ENCODE data around the gene MED28. TPM values are rescaled to one million over a fixed set of nuclear protein-coding genes. Genes with fewer than 3 reads are reported as not detected.

MED28 gene
- polyA plus RNA-seq, 1 of the 3 experiments (the other 2 are of a cell fraction): 7.5 TPM

DNA sequence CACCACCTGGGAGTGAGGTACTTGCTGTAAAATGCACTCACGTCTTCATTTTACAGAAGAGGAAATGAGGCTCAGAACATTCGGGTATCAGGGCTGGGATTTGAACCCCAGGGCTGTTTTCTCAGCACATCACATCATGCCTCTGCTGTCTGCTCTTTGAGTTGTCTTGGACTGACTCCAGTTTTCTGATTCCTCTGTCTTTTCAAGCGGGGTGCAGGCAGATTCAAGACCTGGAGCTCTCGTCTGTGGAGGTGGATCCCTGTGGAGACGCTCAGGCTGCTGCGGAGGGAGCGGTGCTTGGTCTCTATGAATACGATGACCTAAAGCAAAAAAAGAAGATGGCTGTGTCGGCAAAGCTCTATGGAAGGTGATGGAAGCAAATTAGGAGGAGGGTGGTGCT is 31.2 kb upstream of the MED28 start (continued):
- TF ChIP-seq, protein P1, sequence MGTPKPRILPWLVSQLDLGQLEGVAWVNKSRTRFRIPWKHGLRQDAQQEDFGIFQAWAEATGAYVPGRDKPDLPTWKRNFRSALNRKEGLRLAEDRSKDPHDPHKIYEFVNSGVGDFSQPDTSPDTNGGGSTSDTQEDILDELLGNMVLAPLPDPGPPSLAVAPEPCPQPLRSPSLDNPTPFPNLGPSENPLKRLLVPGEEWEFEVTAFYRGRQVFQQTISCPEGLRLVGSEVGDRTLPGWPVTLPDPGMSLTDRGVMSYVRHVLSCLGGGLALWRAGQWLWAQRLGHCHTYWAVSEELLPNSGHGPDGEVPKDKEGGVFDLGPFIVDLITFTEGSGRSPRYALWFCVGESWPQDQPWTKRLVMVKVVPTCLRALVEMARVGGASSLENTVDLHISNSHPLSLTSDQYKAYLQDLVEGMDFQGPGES (IDR thresholded peaks at IDR 0.05; ENCODE audit: low read depth, low read length): no peak
- TF ChIP-seq RFX5 (IDR thresholded peaks at IDR 0.05; ENCODE audit: low read length): no peak
- TF ChIP-seq, protein P2, sequence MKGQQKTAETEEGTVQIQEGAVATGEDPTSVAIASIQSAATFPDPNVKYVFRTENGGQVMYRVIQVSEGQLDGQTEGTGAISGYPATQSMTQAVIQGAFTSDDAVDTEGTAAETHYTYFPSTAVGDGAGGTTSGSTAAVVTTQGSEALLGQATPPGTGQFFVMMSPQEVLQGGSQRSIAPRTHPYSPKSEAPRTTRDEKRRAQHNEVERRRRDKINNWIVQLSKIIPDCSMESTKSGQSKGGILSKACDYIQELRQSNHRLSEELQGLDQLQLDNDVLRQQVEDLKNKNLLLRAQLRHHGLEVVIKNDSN (IDR thresholded peaks at IDR 0.05; ENCODE audit: borderline replicate concordance, low read depth): no peak
- no peak for TF ChIP-seq SMC3 (IDR thresholded peaks at IDR 0.05; ENCODE audit: low read depth, low read length)
- TF ChIP-seq, protein P3, sequence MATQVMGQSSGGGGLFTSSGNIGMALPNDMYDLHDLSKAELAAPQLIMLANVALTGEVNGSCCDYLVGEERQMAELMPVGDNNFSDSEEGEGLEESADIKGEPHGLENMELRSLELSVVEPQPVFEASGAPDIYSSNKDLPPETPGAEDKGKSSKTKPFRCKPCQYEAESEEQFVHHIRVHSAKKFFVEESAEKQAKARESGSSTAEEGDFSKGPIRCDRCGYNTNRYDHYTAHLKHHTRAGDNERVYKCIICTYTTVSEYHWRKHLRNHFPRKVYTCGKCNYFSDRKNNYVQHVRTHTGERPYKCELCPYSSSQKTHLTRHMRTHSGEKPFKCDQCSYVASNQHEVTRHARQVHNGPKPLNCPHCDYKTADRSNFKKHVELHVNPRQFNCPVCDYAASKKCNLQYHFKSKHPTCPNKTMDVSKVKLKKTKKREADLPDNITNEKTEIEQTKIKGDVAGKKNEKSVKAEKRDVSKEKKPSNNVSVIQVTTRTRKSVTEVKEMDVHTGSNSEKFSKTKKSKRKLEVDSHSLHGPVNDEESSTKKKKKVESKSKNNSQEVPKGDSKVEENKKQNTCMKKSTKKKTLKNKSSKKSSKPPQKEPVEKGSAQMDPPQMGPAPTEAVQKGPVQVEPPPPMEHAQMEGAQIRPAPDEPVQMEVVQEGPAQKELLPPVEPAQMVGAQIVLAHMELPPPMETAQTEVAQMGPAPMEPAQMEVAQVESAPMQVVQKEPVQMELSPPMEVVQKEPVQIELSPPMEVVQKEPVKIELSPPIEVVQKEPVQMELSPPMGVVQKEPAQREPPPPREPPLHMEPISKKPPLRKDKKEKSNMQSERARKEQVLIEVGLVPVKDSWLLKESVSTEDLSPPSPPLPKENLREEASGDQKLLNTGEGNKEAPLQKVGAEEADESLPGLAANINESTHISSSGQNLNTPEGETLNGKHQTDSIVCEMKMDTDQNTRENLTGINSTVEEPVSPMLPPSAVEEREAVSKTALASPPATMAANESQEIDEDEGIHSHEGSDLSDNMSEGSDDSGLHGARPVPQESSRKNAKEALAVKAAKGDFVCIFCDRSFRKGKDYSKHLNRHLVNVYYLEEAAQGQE (IDR thresholded peaks at IDR 0.05; ENCODE audit: low read depth, low read length): no peak
- TF ChIP-seq GABPA (IDR thresholded peaks at IDR 0.05; ENCODE audit: low read depth): no peak
- TF ChIP-seq, protein P4, sequence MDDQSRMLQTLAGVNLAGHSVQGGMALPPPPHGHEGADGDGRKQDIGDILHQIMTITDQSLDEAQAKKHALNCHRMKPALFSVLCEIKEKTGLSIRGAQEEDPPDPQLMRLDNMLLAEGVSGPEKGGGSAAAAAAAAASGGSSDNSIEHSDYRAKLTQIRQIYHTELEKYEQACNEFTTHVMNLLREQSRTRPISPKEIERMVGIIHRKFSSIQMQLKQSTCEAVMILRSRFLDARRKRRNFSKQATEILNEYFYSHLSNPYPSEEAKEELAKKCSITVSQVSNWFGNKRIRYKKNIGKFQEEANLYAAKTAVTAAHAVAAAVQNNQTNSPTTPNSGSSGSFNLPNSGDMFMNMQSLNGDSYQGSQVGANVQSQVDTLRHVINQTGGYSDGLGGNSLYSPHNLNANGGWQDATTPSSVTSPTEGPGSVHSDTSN (IDR thresholded peaks at IDR 0.05): no peak
- TF ChIP-seq, protein P5, sequence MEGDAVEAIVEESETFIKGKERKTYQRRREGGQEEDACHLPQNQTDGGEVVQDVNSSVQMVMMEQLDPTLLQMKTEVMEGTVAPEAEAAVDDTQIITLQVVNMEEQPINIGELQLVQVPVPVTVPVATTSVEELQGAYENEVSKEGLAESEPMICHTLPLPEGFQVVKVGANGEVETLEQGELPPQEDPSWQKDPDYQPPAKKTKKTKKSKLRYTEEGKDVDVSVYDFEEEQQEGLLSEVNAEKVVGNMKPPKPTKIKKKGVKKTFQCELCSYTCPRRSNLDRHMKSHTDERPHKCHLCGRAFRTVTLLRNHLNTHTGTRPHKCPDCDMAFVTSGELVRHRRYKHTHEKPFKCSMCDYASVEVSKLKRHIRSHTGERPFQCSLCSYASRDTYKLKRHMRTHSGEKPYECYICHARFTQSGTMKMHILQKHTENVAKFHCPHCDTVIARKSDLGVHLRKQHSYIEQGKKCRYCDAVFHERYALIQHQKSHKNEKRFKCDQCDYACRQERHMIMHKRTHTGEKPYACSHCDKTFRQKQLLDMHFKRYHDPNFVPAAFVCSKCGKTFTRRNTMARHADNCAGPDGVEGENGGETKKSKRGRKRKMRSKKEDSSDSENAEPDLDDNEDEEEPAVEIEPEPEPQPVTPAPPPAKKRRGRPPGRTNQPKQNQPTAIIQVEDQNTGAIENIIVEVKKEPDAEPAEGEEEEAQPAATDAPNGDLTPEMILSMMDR (IDR thresholded peaks at IDR 0.05): no peak

DNA sequence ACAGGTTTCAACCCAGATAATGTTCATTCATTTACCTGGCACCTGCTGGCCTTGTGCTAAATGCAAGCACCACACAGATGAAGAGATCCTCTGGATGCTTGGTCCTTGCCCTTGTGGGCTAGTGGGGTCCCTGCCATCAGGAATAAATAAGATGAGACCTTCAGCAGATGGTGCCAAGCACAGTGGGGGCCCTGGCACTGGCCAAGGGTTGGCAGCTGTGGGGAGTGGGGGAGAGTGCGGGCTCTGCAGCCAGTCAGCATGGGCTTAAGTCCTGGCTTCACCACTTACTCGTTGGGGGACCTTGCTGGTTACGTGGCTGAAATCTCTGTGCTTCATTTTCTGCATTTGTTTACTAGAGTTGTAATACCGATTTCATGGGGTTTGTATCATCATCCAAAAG is 30.5 kb upstream of the MED28 start:
- Histone ChIP-seq H3K9me3 (no peaks in the 10 kb centered on the region), H2AFZ (ENCODE audit: low read depth) (no peak overlapping the region), H3K9ac (no peak overlapping the region), H3K79me2 (ENCODE audit: insufficient read depth) (peaks cover 8% of the 10 kb centered on the region; the same call in 1 of the 2 replicates), H3F3A (replicated peaks; ENCODE audit: insufficient read depth) (peaks cover 2% of the 10 kb centered on the region), H3K4me2 (no peak overlapping the region), H3K27ac (ENCODE audit: low read depth in 2 of 2, low read length in 1 of 2) (no peak overlapping the region), H3K9me2 (no peaks in the 10 kb centered on the region), H3K4me1 (ENCODE audit: control insufficient read depth in 1 of 2, insufficient read depth in 2 of 2, low read depth in 1 of 2, low read length in 1 of 2) (no peaks in the 10 kb centered on the region), H3K4me3 (ENCODE audit: low read depth in 2 of 2, low read length in 1 of 2) (no peak overlapping the region), H3K36me3 (replicated peaks in 1 of 2; ENCODE audit: control insufficient read depth in 1 of 2, insufficient read depth in 2 of 2, low read length in 1 of 2) (peaks cover 31 to 74% of the 10 kb centered on the region in 2 experiments), H3K27me3 (ENCODE audit: insufficient read depth) (no peaks in the 10 kb centered on the region), H4K20me1 (ENCODE audit: insufficient read depth) (no peaks in the 10 kb centered on the region)
- 80% methylated on average over 4 of the region's 4 CpGs for WGBS (ENCODE audit: low lambda C conversion rate)
- no peak for DNase-seq
- TF ChIP-seq YY1 (IDR thresholded peaks at IDR 0.05; ENCODE audit: low read depth): no peak
- no peak for TF ChIP-seq ELF1 (IDR thresholded peaks at IDR 0.05)
- TF ChIP-seq, protein P6, sequence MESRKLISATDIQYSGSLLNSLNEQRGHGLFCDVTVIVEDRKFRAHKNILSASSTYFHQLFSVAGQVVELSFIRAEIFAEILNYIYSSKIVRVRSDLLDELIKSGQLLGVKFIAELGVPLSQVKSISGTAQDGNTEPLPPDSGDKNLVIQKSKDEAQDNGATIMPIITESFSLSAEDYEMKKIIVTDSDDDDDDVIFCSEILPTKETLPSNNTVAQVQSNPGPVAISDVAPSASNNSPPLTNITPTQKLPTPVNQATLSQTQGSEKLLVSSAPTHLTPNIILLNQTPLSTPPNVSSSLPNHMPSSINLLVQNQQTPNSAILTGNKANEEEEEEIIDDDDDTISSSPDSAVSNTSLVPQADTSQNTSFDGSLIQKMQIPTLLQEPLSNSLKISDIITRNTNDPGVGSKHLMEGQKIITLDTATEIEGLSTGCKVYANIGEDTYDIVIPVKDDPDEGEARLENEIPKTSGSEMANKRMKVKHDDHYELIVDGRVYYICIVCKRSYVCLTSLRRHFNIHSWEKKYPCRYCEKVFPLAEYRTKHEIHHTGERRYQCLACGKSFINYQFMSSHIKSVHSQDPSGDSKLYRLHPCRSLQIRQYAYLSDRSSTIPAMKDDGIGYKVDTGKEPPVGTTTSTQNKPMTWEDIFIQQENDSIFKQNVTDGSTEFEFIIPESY (IDR thresholded peaks at IDR 0.05; ENCODE audit: borderline replicate concordance, low read depth): no peak
- ChIA-PET CTCF (interaction anchor here (0.7 kb wide), 1 partner anchor 35 kb away, joined by 3 read pairs; no protein-coding TSS in a partner anchor), POLR2A (no interaction called here)

All from SK-N-SH (cell line).